OCI-LY1 (cell line): ENCODE results near the gene BCL2.

Source experiments
- H2AFZ ChIP-seq: fragments of 200-600 bp; sonication (generic), shearing (Covaris generic); 2 replicates; pipeline ENCODE4 v1.6.0; 2014; ENCODE audit warnings: antibody characterized with exemption, mild to moderate bottlenecking, low read length
- H3F3A ChIP-seq: fragments of 200-600 bp; sonication (generic), shearing (Covaris generic); 2 replicates; pipeline ENCODE4 v1.6.0; 2014; ENCODE audit warnings: mild to moderate bottlenecking, antibody characterized with exemption, low read length, moderate library complexity; ENCODE audit not compliant: insufficient read depth
- H3K27ac ChIP-seq: fragments of 200-600 bp; sonication (generic); 2 replicates; pipeline ENCODE4 v1.5.1; 2014; ENCODE audit warnings: low read length, mixed run types, mild to moderate bottlenecking, low read depth; ENCODE audit not compliant: poor library complexity, severe bottlenecking
- H3K27me3 ChIP-seq: fragments of 200-600 bp; sonication (generic); 2 replicates; pipeline ENCODE4 v1.6.0; 2014; ENCODE audit warnings: antibody characterized with exemption, mild to moderate bottlenecking, low read length, moderate library complexity; ENCODE audit not compliant: insufficient read depth
- H3K36me3 ChIP-seq: fragments of 200-600 bp; sonication (generic); 2 replicates; pipeline ENCODE4 v1.6.1; 2014; ENCODE audit warnings: mild to moderate bottlenecking, antibody characterized with exemption, low read length, moderate library complexity, mixed read lengths; ENCODE audit not compliant: insufficient read depth
- H3K4me1 ChIP-seq: fragments of 200-600 bp; sonication (generic); 2 replicates; pipeline ENCODE4 v1.5.1; 2014; ENCODE audit warnings: mild to moderate bottlenecking, low read length, moderate library complexity; ENCODE audit not compliant: insufficient read depth, severe bottlenecking
- H3K4me2 ChIP-seq: fragments of 200-600 bp; sonication (generic), shearing (Covaris generic); 2 replicates; pipeline ENCODE4 v1.6.1; 2014; ENCODE audit warnings: low read length
- H3K4me3 ChIP-seq: fragments of 200-600 bp; sonication (generic); 2 replicates; pipeline ENCODE4 v1.5.1; 2014; ENCODE audit warnings: low read length, low read depth, mild to moderate bottlenecking, mixed read lengths; ENCODE audit not compliant: poor library complexity, severe bottlenecking
- H3K79me2 ChIP-seq: fragments of 200-600 bp; shearing (Covaris generic); 2 replicates; pipeline ENCODE4 v1.6.1; 2016; ENCODE audit warnings: mixed run types, low read length, mixed read lengths; ENCODE audit not compliant: insufficient read depth
- H3K9ac ChIP-seq: fragments of 200-600 bp; sonication (generic), shearing (Covaris generic); 2 replicates; pipeline ENCODE4 v1.6.1; 2014; ENCODE audit warnings: mild to moderate bottlenecking, low read length, mixed read lengths
- H3K9me2 ChIP-seq: fragments of 200-600 bp; sonication (generic), shearing (Covaris generic); 2 replicates; pipeline ENCODE4 v1.6.1; 2014; ENCODE audit warnings: low read depth, mild to moderate bottlenecking, low read length, mixed read lengths
- H3K9me3 ChIP-seq: fragments of 200-600 bp; shearing (Covaris generic); 2 replicates; pipeline ENCODE4 v1.6.1; 2014; ENCODE audit warnings: low read length, mixed read lengths
- H4K20me1 ChIP-seq: fragments of 200-600 bp; sonication (generic), shearing (Covaris generic); 2 replicates; pipeline ENCODE4 v1.6.0; 2016; ENCODE audit warnings: mild to moderate bottlenecking, low read length; ENCODE audit not compliant: insufficient read depth
- CTCF ChIP-seq: fragments of 200-600 bp; sonication (generic), shearing (Covaris generic); IDR thresholded peaks from 2 replicates; pipeline ENCODE4 v1.5.1; 2017; ENCODE audit warnings: mild to moderate bottlenecking, antibody characterized with exemption, low read length, moderate library complexity, mixed read lengths
- EZH2 ChIP-seq: fragments of 200-600 bp; sonication (generic), shearing (Covaris generic); IDR thresholded peaks from 2 replicates; pipeline ENCODE4 v1.8.0; 2017; ENCODE audit warnings: borderline replicate concordance, mixed run types, mild to moderate bottlenecking, antibody characterized with exemption, low read length, moderate library complexity, mixed read lengths

BCL2 gene

GRCh38 chr18:63249771-63250170 lies 69.8 kb downstream of the BCL2 start:
- no peaks in the 10 kb centered on the region for H3K9me3 ChIP-seq
- H4K20me1 ChIP-seq = no peaks in the 10 kb centered on the region
- H3K9ac ChIP-seq = no peak overlapping the region
- no peak overlapping the region for H3K4me3 ChIP-seq
- no peak for TF ChIP-seq EZH2
- TF ChIP-seq CTCF = no peak
- H3K4me2 ChIP-seq = no peak overlapping the region
- H3K36me3 ChIP-seq = peaks cover 60% of the 10 kb centered on the region
- no peaks in the 10 kb centered on the region for H3K27me3 ChIP-seq
- no peaks in the 10 kb centered on the region for H3K4me1 ChIP-seq
- H2AFZ ChIP-seq = no peak overlapping the region
- H3K27ac ChIP-seq = no peak overlapping the region
- H3K79me2 ChIP-seq = peaks cover 42% of the 10 kb centered on the region
- no peaks in the 10 kb centered on the region for H3F3A ChIP-seq
- no peaks in the 10 kb centered on the region for H3K9me2 ChIP-seq

- peaks cover 39% of the 10 kb centered on the region for H3K79me2 ChIP-seq
- H3K9me3 ChIP-seq = no peaks in the 10 kb centered on the region
- H3K27me3 ChIP-seq = no peaks in the 10 kb centered on the region
- H3K27ac ChIP-seq = no peak overlapping the region
- H3K4me3 ChIP-seq = no peak overlapping the region
- H3K9me2 ChIP-seq = no peaks in the 10 kb centered on the region
- H2AFZ ChIP-seq = no peak overlapping the region
- H3K4me1 ChIP-seq = no peaks in the 10 kb centered on the region
- TF ChIP-seq CTCF (no peak), EZH2 (no peak)
- H4K20me1 ChIP-seq = no peaks in the 10 kb centered on the region
- no peak overlapping the region for H3K4me2 ChIP-seq
- H3K36me3 ChIP-seq = peaks cover 46% of the 10 kb centered on the region
- no peak overlapping the region for H3K9ac ChIP-seq
- no peaks in the 10 kb centered on the region for H3F3A ChIP-seq
These were observed 71.6 kb downstream of the BCL2 start for GRCh38 chr18:63247926-63248325.

GRCh38 chr18:63247506-63247905 lies 72.1 kb downstream of the BCL2 start:
- no peaks in the 10 kb centered on the region for H3K4me1 ChIP-seq
- H3K9me3 ChIP-seq = no peaks in the 10 kb centered on the region
- no peaks in the 10 kb centered on the region for H3K27me3 ChIP-seq
- H3K79me2 ChIP-seq = peaks cover 39% of the 10 kb centered on the region
- H3K4me2 ChIP-seq = no peak overlapping the region
- H3F3A ChIP-seq = no peaks in the 10 kb centered on the region
- TF ChIP-seq CTCF (no peak), EZH2 (no peak)
- peaks cover 42% of the 10 kb centered on the region for H3K36me3 ChIP-seq
- no peak overlapping the region for H3K27ac ChIP-seq
- H4K20me1 ChIP-seq = no peaks in the 10 kb centered on the region
- H2AFZ ChIP-seq = no peak overlapping the region
- no peak overlapping the region for H3K9ac ChIP-seq
- H3K4me3 ChIP-seq = no peak overlapping the region
- no peaks in the 10 kb centered on the region for H3K9me2 ChIP-seq
